Keratinocyte (primary cell): ENCODE data around the gene FCMR. TPM values are rescaled to one million over a fixed set of nuclear protein-coding genes. Genes with fewer than 3 reads are reported as not detected.

ENCODE experiments used
- DNase-seq: peaks from one replicate; pipeline ENCODE4 v3.0.0-alpha.2; 2011; ENCODE audit warnings: low read depth, missing footprints, low spot score
- FAIRE-seq: peaks from 2 replicates; lab custom pipeline; 2011; peaks lifted over from hg19 to GRCh38; lab: Jason Lieb, UNC
- H2AFZ ChIP-seq: 2 replicates; pipeline ENCODE4 v1.6.0; 2012; ENCODE audit warnings: low read length, control low read depth, inconsistent platforms; ENCODE audit not compliant: control insufficient read depth
- H3K27ac ChIP-seq: 2 replicates; pipeline ENCODE4 v1.5.1; 2011; ENCODE audit warnings: low read length; ENCODE audit not compliant: control insufficient read depth, insufficient read depth
- H3K27me3 ChIP-seq: 3 replicates; pipeline ENCODE4 v1.6.0; 2011; ENCODE audit warnings: low read length; ENCODE audit not compliant: control insufficient read depth, insufficient read depth; ENCODE audit errors: extremely low read depth
- H3K36me3 ChIP-seq, 2 experiments: 2 replicates in 1 of 2; 3 replicates in 1 of 2; pipeline ENCODE4 v1.5.1; 2011; ENCODE audit warnings: low read length in 2 of 2, mild to moderate bottlenecking in 1 of 2; ENCODE audit not compliant: control insufficient read depth in 2 of 2, insufficient read depth in 2 of 2; ENCODE audit errors: extremely low read depth in 1 of 2
- H3K4me1 ChIP-seq: 3 replicates; pipeline ENCODE4 v1.5.1; 2011; ENCODE audit warnings: low read length; ENCODE audit not compliant: control insufficient read depth, insufficient read depth; ENCODE audit errors: extremely low read depth
- H3K4me2 ChIP-seq: 3 replicates; pipeline ENCODE4 v1.6.0; 2011; ENCODE audit warnings: low read depth, low read length; ENCODE audit not compliant: control insufficient read depth, insufficient read depth; ENCODE audit errors: extremely low read depth
- H3K4me3 ChIP-seq, 3 experiments: fragments of 200-600 bp in 1 of 3; sonication (generic) in 1 of 3; 2 replicates in 2 of 3; 3 replicates in 1 of 3; pipeline ENCODE4 v1.5.1; 2011 to 2016; ENCODE audit warnings: low read length in 3 of 3, mild to moderate bottlenecking in 3 of 3, control low read depth in 2 of 3, inconsistent platforms in 1 of 3, low read depth in 1 of 3, mixed read lengths in 1 of 3, mixed run types in 1 of 3, moderate library complexity in 1 of 3; ENCODE audit not compliant: control insufficient read depth in 2 of 3, insufficient read depth in 2 of 3; ENCODE audit errors: extremely low read depth in 1 of 3
- H3K79me2 ChIP-seq: 2 replicates; pipeline ENCODE4 v1.6.0; 2012; ENCODE audit warnings: low read length; ENCODE audit not compliant: control insufficient read depth, insufficient read depth
- H3K9ac ChIP-seq: 3 replicates; pipeline ENCODE4 v1.6.0; 2011; ENCODE audit warnings: low read length; ENCODE audit not compliant: control insufficient read depth, insufficient read depth; ENCODE audit errors: extremely low read depth
- H3K9me1 ChIP-seq: 3 replicates; pipeline ENCODE4 v1.6.0; 2011; ENCODE audit warnings: low read length; ENCODE audit not compliant: control insufficient read depth, insufficient read depth; ENCODE audit errors: extremely low read depth
- H3K9me3 ChIP-seq: 2 replicates; pipeline ENCODE4 v1.5.1; 2012; ENCODE audit warnings: low read depth, low read length; ENCODE audit not compliant: control insufficient read depth
- H4K20me1 ChIP-seq: 3 replicates; pipeline ENCODE4 v1.6.0; 2011; ENCODE audit warnings: low read length; ENCODE audit not compliant: control insufficient read depth, insufficient read depth; ENCODE audit errors: extremely low read depth
- CTCF ChIP-seq, 3 experiments: IDR thresholded peaks in 1 of 3; conservative IDR thresholded peaks in 1 of 3; optimal IDR thresholded peaks in 1 of 3; 2 replicates in 2 of 3; 3 replicates in 1 of 3; pipeline versions ENCODE3 to v1.5.1; 2011; ENCODE audit warnings: low read length in 3 of 3, mild to moderate bottlenecking in 3 of 3, moderate library complexity in 2 of 3, control low read depth in 1 of 3, inconsistent platforms in 1 of 3; ENCODE audit not compliant: insufficient read depth in 2 of 3; ENCODE audit errors: extremely low read depth in 1 of 3
- EZH2 ChIP-seq: IDR thresholded peaks from one replicate; pipeline ENCODE4 v1.6.1; 2012; ENCODE audit warnings: inconsistent platforms, mild to moderate bottlenecking, low read length, moderate library complexity
- dilution Hi-C: fragments of 300-500 bp; cut with MboI; formaldehyde crosslinking; loops from one replicate; pipeline ENCODE4 v1.7.0; 2020; ENCODE audit warnings: low sequenced_read_pairs; ENCODE audit not compliant: extremely low pct_ligation_motif_present
- polyA plus RNA-seq, 5 experiments: library from polyadenylated mRNA; depleted of rRNA in 3 of 5; stranded (reverse) in 3 of 5; stranded (forward) in 1 of 5; unstranded in 1 of 5; fragments of >200 nt; gene quantifications; 1 replicate in 1 of 5; 2 replicates in 3 of 5; 3 replicates in 1 of 5; pipeline versions ENCODE4 v1.2.1 to v1.2.3, GENCODE V29; 2011 to 2012; ENCODE audit warnings: missing spikeins in 2 of 5, low read depth in 1 of 5, low replicate concordance in 1 of 5

FCMR gene
- polyA plus RNA-seq, 1 donor (not counting 4 experiments of a cell fraction or from before 2014, with no cell fraction given) = 1.8 TPM

DNA sequence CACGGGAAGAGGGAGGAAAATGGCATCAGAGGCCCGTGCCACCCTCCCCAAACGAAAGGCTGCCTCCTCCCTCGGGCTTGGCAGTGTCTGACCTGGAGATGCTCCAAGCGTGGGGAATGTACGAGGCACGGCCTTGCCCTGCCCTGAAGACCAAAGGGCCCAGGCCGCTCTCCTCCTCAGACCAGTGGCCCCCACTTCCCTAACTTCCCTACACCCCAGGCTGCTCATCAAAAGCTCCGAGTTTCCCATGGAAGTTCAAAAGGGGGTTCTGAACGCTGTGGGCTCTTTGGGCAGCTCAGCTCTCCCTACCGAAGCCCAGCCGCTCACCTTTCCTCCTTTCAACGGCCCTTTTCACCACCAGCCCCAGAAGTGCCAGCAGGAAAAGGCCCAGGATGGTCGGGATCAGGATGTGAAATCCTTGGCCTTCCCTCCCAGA is 11.8 kb downstream of the FCMR start:
- peak overlapping the region; percentile 44 for H2AFZ ChIP-seq
- DNase-seq (no peak), FAIRE-seq (no peak)
- peaks cover 5% of the 10 kb centered on the region for H3K79me2 ChIP-seq
- H3K9me1 ChIP-seq = no peaks in the 10 kb centered on the region
- peak overlapping the region; percentile 43 to 75 (median 68) for H3K4me3 ChIP-seq
- H3K4me1 ChIP-seq = peaks cover 47% of the 10 kb centered on the region
- H3K27me3 ChIP-seq = no peaks in the 10 kb centered on the region
- peaks cover 0 to 7% of the 10 kb centered on the region in 2 experiments for H3K36me3 ChIP-seq
- H3K27ac ChIP-seq = peak overlapping the region; percentile 93
- TF ChIP-seq EZH2 (no peak), CTCF (optimal IDR thresholded peaks at IDR 0.05 in 1 of 3, IDR thresholded peaks at IDR 0.05 in 1 of 3, conservative IDR thresholded peaks at IDR 0.05 in 1 of 3; ENCODE audit: extremely low read depth in 1 of 3, insufficient read depth in 2 of 3, low read length in 3 of 3) (no peak)
- peak overlapping the region; percentile 91 for H3K4me2 ChIP-seq
- no peaks in the 10 kb centered on the region for H4K20me1 ChIP-seq
- dilution Hi-C loops = no loop called here
- peak overlapping the region; percentile 82 for H3K9ac ChIP-seq
- H3K9me3 ChIP-seq = no peaks in the 10 kb centered on the region

- Histone ChIP-seq H3K9me3 (no peaks in the 10 kb centered on the region), H3K9me1 (no peaks in the 10 kb centered on the region), H3K27me3 (no peaks in the 10 kb centered on the region), H3K9ac (peak overlapping the region; percentile 82), H3K79me2 (peaks cover 5% of the 10 kb centered on the region), H3K4me3 (peak overlapping the region; percentile 43 to 75 (median 68)), H2AFZ (peak overlapping the region; percentile 44), H3K36me3 (peaks cover 0 to 13% of the 10 kb centered on the region in 2 experiments), H3K27ac (peak overlapping the region; percentile 93), H3K4me1 (peaks cover 53% of the 10 kb centered on the region), H3K4me2 (peak overlapping the region; percentile 91), H4K20me1 (no peaks in the 10 kb centered on the region)
- dilution Hi-C loops = no loop called here
- no peak for FAIRE-seq
- no peak for DNase-seq
- peak in 2 of 3 experiments; percentile 7 to 28 for TF ChIP-seq CTCF (optimal IDR thresholded peaks at IDR 0.05 in 1 of 3, IDR thresholded peaks at IDR 0.05 in 1 of 3, conservative IDR thresholded peaks at IDR 0.05 in 1 of 3; ENCODE audit: extremely low read depth in 1 of 3, insufficient read depth in 2 of 3, low read length in 3 of 3)
- no peak for TF ChIP-seq EZH2
Observed at GRCh38 chr1:206909161-206909882, 12.4 kb downstream of the FCMR start.
